Heart left ventricle (tissue), 16 donors: ENCODE measurements around the gene NECTIN1. TPM values are rescaled to one million over a fixed set of nuclear protein-coding genes. Genes with fewer than 3 reads are reported as not detected.

Source experiments
- ATAC-seq, 4 donors: fragments of 200-7000 bp; cut with Tn5 transposase; one replicate each; pipeline ENCODE4 v1.9.1; 2020 to 2022; ENCODE audit warnings: moderate library complexity in 4 of 4, mild to moderate bottlenecking in 3 of 4, moderate number of reproducible peaks in 1 of 4
- DNase-seq, 5 donors: peaks; one replicate each; pipeline ENCODE4 v3.0.0-alpha.2; 2020
- H3K27ac ChIP-seq, 12 donors: fragments of 200-600 bp; sonication (generic) in 4 of 12; one replicate each; pipeline versions ENCODE4 v1.5.0 to v1.8.0; 2016 to 2022; ENCODE audit warnings: mild to moderate bottlenecking in 2 of 12
- H3K27me3 ChIP-seq, 9 donors: fragments of 200-600 bp; sonication (generic) in 2 of 9; one replicate each; pipeline versions ENCODE4 v1.5.1 to v1.8.0; 2016 to 2022; ENCODE audit warnings: mild to moderate bottlenecking in 3 of 9
- H3K36me3 ChIP-seq, 9 donors: fragments of 200-600 bp; sonication (generic) in 2 of 9; one replicate each; pipeline versions ENCODE4 v1.5.0 to v1.8.0; 2018 to 2022; ENCODE audit warnings: mild to moderate bottlenecking in 2 of 9
- H3K4me1 ChIP-seq, 12 donors: fragments of 200-600 bp; sonication (generic) in 4 of 12; one replicate each; pipeline versions ENCODE4 v1.5.0 to v1.8.0; 2016 to 2022; ENCODE audit warnings: mild to moderate bottlenecking in 3 of 12
- H3K4me3 ChIP-seq, 12 donors: fragments of 200-600 bp; sonication (generic) in 4 of 12; one replicate each; pipeline versions ENCODE4 v1.5.0 to v1.8.0; 2017 to 2022; ENCODE audit warnings: mild to moderate bottlenecking in 9 of 12, moderate library complexity in 4 of 12
- H3K9me3 ChIP-seq, 12 donors: fragments of 200-600 bp; sonication (generic) in 4 of 12; one replicate each; pipeline versions ENCODE4 v1.5.0 to v1.8.0; 2016 to 2022; ENCODE audit warnings: mild to moderate bottlenecking in 1 of 12
- POLR2A ChIP-seq, 2 donors: fragments of 450-650 bp; IDR thresholded peaks; one replicate each; pipeline ENCODE4 v1.6.1; 2017; ENCODE audit warnings: antibody characterized with exemption in 2 of 2, mild to moderate bottlenecking in 2 of 2, moderate library complexity in 2 of 2
- WGBS, 4 donors: extraction: QIAGEN DNeasy Blood & Tissue Kit in 2 of 4; methylation state at CpG; one replicate each; pipeline versions ENCODE4 v1.1.5 to v1.1.7; 2013 to 2018; 5-methylcytosine and 5-hydroxymethylcytosine counted together
- intact Hi-C, 10 donors: fragments of 100-400 bp; cut with DNase I; formaldehyde crosslinking; loops; one replicate each; pipeline versions ENCODE4 v1.11.1 to v1.14.2; 2022
- polyA plus RNA-seq, 2 donors: library from polyadenylated mRNA; stranded (reverse); fragments of 200-250 nt; gene quantifications; one replicate each; pipeline ENCODE4 v1.2.3, GENCODE V29; 2013
- total RNA-seq, 9 donors: library from RNA; depleted of rRNA in 2 of 9; stranded (reverse); fragments of >200 nt in 2 of 9; fragmentation: NEBNext Ultra II Directional in 3 of 9; extraction: Animal tissue kit (Norgen Biotek cat#: 25700) in 3 of 9; gene quantifications; one replicate each; pipeline versions ENCODE4 v1.1.0 to v1.2.4, GENCODE V29; 2016 to 2023
- TF ChIP-seq, protein P1 (sequence below), 12 donors: fragments of 200-600 bp; sonication (generic) in 4 of 12; IDR thresholded peaks; one replicate each; pipeline versions ENCODE4 v1.5.0 to v1.8.0; 2018 to 2022; ENCODE audit warnings: antibody characterized with exemption in 12 of 12, mild to moderate bottlenecking in 5 of 12
- donor health status: ischemic (EF 13 %, LVEDD 7.1; RV severe dilation, severe dysfunction).
- donor health status: healthy with polysubstance abuse.
- donor health status: DM: no; HTN: yes; CAD: no.
- donor health status: DM: no; HTN: no; CAD: no.
- donor health status: ischemic (EF 25% LVEDD 6.9; RV normal size, moderate dysfunction).
- donor health status: ischemic (EF 25% LVEDD 5.7; RV mildly dilated, moderate dysfunction).
- donor health status: healthy.
- donor health status: DM: yes; HTN: yes; CAD: no.
- donor health status: ischemic (EF 35%, LVEDD 5.7; RV mildly dilated, moderate dysfunction).
- donor health status: nonischemic (EF 11% LVEDD 7.7; RV severe dilation, severe dysfunction).
- donor health status: DM: yes; HTN: yes; CAD: no.
- donor health status: PGD.
- donor health status: ischemic (EF 29% LVEDD 5.4; RV normal size, mild dysfunction).
- donor health status: nonischemic (EF 23%, LVEDD 6.1; RV moderate dilation, normal function).

Gene NECTIN1
- total and polyA plus RNA-seq, 11 donors: 5.8 to 28.6 (median 18.5) TPM

DNA sequence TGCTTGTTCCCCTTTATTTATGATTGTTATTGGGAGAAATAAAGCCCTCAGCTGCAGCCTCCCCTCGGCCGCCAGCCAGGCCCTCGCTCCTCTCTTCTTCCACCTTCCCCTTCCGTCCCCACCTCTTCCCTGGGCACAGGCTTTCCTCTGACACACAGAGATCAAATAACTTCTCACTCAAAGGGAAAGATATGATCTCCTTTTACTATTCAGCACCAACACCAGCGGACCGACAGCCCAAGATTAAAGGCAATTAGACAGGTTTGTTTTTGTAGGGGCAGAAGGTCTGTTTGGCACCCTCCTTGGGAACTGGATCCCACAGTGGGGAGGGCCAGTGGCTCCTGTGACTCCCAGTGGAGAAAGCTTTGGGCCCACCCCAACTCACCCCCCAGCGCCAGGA is 23.0 kb downstream of the NECTIN1 start:
- WGBS, 4 donors: 86 to 92% (median 90%) methylated on average over 7 of the region's 7 CpGs
- DNase-seq (no peak), ATAC-seq (no peak)
- Histone ChIP-seq H3K27ac (no peak overlapping the region), H3K4me1 (peaks cover 0 to 21% (median 10%) of the 10 kb centered on the region in 12 donors), H3K27me3 (no peaks in the 10 kb centered on the region), H3K36me3 (no peaks in the 10 kb centered on the region), H3K4me3 (no peak overlapping the region), H3K9me3 (no peaks in the 10 kb centered on the region)
- intact Hi-C loops: no loop called here
- no peak for TF ChIP-seq POLR2A (IDR thresholded peaks at IDR 0.05)
- TF ChIP-seq, protein P1, sequence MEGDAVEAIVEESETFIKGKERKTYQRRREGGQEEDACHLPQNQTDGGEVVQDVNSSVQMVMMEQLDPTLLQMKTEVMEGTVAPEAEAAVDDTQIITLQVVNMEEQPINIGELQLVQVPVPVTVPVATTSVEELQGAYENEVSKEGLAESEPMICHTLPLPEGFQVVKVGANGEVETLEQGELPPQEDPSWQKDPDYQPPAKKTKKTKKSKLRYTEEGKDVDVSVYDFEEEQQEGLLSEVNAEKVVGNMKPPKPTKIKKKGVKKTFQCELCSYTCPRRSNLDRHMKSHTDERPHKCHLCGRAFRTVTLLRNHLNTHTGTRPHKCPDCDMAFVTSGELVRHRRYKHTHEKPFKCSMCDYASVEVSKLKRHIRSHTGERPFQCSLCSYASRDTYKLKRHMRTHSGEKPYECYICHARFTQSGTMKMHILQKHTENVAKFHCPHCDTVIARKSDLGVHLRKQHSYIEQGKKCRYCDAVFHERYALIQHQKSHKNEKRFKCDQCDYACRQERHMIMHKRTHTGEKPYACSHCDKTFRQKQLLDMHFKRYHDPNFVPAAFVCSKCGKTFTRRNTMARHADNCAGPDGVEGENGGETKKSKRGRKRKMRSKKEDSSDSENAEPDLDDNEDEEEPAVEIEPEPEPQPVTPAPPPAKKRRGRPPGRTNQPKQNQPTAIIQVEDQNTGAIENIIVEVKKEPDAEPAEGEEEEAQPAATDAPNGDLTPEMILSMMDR (IDR thresholded peaks at IDR 0.05): no peak

DNA sequence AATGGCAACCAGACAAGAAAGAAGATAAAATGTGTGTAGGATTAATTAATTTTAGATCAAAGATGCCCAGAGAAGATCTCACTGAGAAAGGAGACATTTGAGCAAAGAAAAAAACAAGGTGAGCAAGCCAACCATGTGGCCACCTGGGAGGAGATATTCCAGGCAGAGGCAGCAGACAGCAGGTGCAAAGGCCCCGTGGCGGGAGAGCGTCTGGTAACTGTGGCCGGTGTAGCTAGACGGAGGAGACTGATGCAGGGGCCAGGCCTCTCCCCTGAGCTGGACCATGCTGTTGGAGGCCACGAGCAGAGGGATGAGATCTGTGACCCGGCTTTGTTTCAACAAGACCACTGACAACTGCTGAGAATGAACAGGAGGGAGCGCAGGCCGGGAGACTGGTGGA is 23.6 kb downstream of the NECTIN1 start:
- no peak overlapping the region for H3K4me3 ChIP-seq
- H3K4me1 ChIP-seq: peaks cover 0 to 25% (median 10%) of the 10 kb centered on the region in 12 donors
- ATAC-seq: no peak
- no peaks in the 10 kb centered on the region for H3K9me3 ChIP-seq
- WGBS, 4 donors: 92 to 98% (median 97%) methylated on average over 9 of the region's 9 CpGs
- no peaks in the 10 kb centered on the region for H3K27me3 ChIP-seq
- DNase-seq: no peak
- H3K36me3 ChIP-seq: no peaks in the 10 kb centered on the region
- intact Hi-C loops: no loop called here
- TF ChIP-seq, protein P1 (IDR thresholded peaks at IDR 0.05): no peak
- no peak for TF ChIP-seq POLR2A (IDR thresholded peaks at IDR 0.05)
- H3K27ac ChIP-seq: no peak overlapping the region

DNA sequence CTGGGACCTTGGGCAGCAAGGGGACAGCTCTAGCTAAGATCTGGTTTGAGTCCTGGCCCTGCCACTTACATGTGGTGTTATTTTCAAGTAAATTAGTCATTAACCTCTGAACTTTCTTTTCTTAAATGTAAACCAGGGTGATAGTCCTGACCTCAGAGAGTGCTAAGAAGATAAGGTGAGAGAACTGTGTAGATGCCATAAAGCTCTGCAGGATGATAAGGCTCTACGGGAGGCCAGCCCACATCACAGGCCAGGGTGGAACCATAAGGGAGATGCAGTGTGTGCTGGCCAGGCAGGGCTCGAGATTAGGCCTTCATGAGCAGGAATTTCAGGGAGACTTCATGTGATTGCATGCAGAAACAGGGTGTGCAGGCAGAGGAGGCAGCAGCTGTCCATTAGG is 24.2 kb downstream of the NECTIN1 start:
- no peak for ATAC-seq
- TF ChIP-seq, protein P1 (IDR thresholded peaks at IDR 0.05): no peak
- no peak for TF ChIP-seq POLR2A (IDR thresholded peaks at IDR 0.05)
- H3K27me3 ChIP-seq: no peaks in the 10 kb centered on the region

DNA sequence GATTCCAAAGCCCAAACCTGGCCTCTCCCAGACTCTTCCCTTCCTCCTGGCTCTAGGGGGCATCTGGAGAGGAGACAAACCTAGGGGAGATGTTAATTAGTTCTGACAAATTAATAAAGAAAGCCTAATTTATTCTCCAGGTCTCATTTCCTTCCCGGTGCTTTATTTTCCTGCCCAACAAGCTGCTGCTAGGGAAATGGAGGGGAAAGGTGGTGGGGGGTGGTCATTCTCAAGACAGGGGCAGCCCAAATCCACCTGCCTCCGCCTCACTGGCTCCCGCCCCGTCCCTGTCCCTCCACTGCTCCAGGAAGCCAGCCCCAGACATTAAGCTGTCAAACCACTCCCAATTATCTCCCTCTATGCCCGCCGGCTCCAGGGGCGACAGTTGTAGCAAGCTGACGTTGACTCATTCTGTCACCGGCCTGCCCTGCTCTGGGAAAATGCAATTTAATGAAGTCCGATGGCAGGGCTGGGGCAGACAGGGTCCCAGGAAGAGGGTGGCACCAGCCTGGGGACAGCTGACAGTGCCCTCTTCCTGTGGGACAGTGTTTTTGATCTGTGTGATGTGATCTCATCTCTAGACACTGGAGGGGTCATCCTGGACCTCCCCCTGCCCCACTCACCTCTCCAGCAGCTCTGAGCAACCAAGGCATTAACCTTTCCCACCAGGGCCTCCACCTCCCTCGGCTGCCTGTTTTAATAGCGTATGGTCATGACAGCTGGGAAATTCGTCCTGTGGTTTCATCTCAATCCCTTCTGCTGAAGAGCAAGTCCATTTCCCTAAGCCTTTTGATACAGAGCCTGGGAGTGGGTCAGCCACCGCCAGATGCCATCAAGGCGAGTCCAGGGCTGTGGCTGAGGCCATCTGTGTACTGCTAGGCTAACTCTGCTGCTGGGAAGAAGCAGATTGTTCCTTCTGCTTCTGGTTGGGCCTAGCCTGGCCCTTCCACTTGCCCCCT is 27.1 kb downstream of the NECTIN1 start:
- intact Hi-C loops: loop anchor here in 1 of 10 donors (2.0 kb wide), 1 partner anchor 27 kb away; the partner anchor contains the start of gene NECTIN1
- H3K27ac ChIP-seq: peak overlapping the region in 2 of 12 donors; percentile 31 to 42
- H3K4me1 ChIP-seq: peaks cover 12 to 50% (median 29%) of the 10 kb centered on the region in 12 donors

More for the DNA sequence above, 24.2 kb downstream of the NECTIN1 start:
- intact Hi-C loops: no loop called here
- 56 to 75% (median 69%) methylated on average over 2 of the region's 2 CpGs for WGBS, 4 donors
- H3K4me3 ChIP-seq: no peak overlapping the region
- no peak for DNase-seq
- no peaks in the 10 kb centered on the region for H3K36me3 ChIP-seq
- H3K9me3 ChIP-seq: no peaks in the 10 kb centered on the region
- H3K4me1 ChIP-seq: peaks cover 1 to 26% (median 13%) of the 10 kb centered on the region in 12 donors
- H3K27ac ChIP-seq: no peak overlapping the region

More for the DNA sequence above, 27.1 kb downstream of the NECTIN1 start:
- 70 to 76% (median 74%) methylated on average over 14 to 15 of the region's 15 CpGs for WGBS, 4 donors
- ATAC-seq (no peak), DNase-seq (no peak)
- no peaks in the 10 kb centered on the region for H3K36me3 ChIP-seq
- H3K27me3 ChIP-seq: no peaks in the 10 kb centered on the region
- no peak for TF ChIP-seq POLR2A (IDR thresholded peaks at IDR 0.05)
- TF ChIP-seq, protein P1 (IDR thresholded peaks at IDR 0.05): no peak
- no peak overlapping the region for H3K4me3 ChIP-seq
- no peaks in the 10 kb centered on the region for H3K9me3 ChIP-seq
